ENCODE measurements around the gene ANXA11.

DNA sequence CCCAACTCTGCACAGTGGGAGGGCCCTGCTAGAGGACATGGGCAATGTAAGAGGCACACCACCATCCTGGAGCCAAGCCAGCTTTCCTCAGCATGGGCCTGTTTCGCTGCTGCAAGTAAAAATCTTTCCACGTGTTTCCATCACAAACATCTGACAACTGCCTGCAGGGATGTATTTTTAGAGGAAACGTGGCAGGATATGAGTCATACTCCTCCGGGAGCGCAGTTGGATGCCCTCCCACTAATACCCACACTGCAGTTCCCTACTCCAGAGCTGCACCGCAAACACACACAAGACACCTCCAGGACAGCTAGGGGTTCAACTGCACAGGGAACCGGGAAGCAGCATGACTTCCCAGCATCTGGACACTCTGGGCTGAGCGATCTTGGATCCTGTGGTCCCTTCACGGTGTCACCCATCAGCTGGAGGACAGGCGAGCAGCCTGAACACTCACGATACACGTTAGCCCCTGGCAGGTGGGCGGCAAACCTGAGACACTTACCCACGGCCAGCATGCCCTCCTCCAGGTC lies 46.7 kb downstream of the ANXA11 start:
- TF ChIP-seq, protein P1, sequence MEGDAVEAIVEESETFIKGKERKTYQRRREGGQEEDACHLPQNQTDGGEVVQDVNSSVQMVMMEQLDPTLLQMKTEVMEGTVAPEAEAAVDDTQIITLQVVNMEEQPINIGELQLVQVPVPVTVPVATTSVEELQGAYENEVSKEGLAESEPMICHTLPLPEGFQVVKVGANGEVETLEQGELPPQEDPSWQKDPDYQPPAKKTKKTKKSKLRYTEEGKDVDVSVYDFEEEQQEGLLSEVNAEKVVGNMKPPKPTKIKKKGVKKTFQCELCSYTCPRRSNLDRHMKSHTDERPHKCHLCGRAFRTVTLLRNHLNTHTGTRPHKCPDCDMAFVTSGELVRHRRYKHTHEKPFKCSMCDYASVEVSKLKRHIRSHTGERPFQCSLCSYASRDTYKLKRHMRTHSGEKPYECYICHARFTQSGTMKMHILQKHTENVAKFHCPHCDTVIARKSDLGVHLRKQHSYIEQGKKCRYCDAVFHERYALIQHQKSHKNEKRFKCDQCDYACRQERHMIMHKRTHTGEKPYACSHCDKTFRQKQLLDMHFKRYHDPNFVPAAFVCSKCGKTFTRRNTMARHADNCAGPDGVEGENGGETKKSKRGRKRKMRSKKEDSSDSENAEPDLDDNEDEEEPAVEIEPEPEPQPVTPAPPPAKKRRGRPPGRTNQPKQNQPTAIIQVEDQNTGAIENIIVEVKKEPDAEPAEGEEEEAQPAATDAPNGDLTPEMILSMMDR (IDR thresholded peaks at IDR 0.05): no peak
- TF ChIP-seq POLR2A (IDR thresholded peaks at IDR 0.05): peak in 1 of 3 donors; percentile 12
